B cell (primary cell): ENCODE data around the gene RAE1. TPM values are rescaled to one million over a fixed set of nuclear protein-coding genes. Genes with fewer than 3 reads are reported as not detected.

ENCODE experiments used
- ATAC-seq: fragments of 200-7000 bp; cut with Tn5 transposase; one replicate; pipeline ENCODE4 v1.10.0; 2021; ENCODE audit warnings: low read depth, mild to moderate bottlenecking, moderate number of reproducible peaks, moderate library complexity
- CTCF ChIA-PET: fragments of 350-600 bp; sonication (Branson Sonifier 250); formaldehyde crosslinking; loops from one replicate; lab custom pipeline; 2021; ENCODE audit warnings: antibody characterized with exemption, inconsistent platforms; lab: Charles Lee
- POLR2A ChIA-PET: fragments of 350-600 bp; sonication (Branson Sonifier 250); formaldehyde crosslinking; loops from one replicate; lab custom pipeline; 2021; ENCODE audit warnings: antibody characterized with exemption; lab: Charles Lee
- DNase-seq: peaks from one replicate; pipeline ENCODE4 v3.0.0; 2013
- H2AFZ ChIP-seq: 2 replicates; pipeline ENCODE4 v1.6.1; 2012; ENCODE audit warnings: mild to moderate bottlenecking, low read depth, low read length; ENCODE audit not compliant: insufficient read depth, poor library complexity, severe bottlenecking
- H3K27ac ChIP-seq, 2 donors: 1 replicate in 1 of 2; 2 replicates in 1 of 2; pipeline ENCODE4 v1.5.1; 2012 to 2013; ENCODE audit warnings: low read length in 2 of 2, mild to moderate bottlenecking in 2 of 2, moderate library complexity in 1 of 2
- H3K27me3 ChIP-seq, 4 experiments: fragments of 200-600 bp in 1 of 4; sonication (generic) in 1 of 4; replicated peaks in 1 of 4; 1 replicate in 2 of 4; 2 replicates in 2 of 4; pipeline versions ENCODE4 v1.6.1 to v1.7.0; 2013 to 2016; ENCODE audit warnings: low read length in 3 of 4, mild to moderate bottlenecking in 2 of 4, mixed read lengths in 1 of 4, moderate library complexity in 1 of 4; ENCODE audit not compliant: insufficient read depth in 4 of 4, control insufficient read depth in 3 of 4; ENCODE audit errors: control extremely low read depth in 1 of 4
- H3K36me3 ChIP-seq, 2 experiments: replicated peaks in 1 of 2; 1 replicate in 1 of 2; 2 replicates in 1 of 2; pipeline versions ENCODE4 v1.6.1 to v1.7.1; 2013; ENCODE audit warnings: low read length in 1 of 2; ENCODE audit not compliant: insufficient read depth in 2 of 2, control insufficient read depth in 1 of 2; ENCODE audit errors: control extremely low read depth in 1 of 2, extremely low read depth in 1 of 2
- H3K4me1 ChIP-seq, 2 donors: fragments of 200-600 bp in 1 of 2; sonication (generic) in 1 of 2; 1 replicate in 1 of 2; 2 replicates in 1 of 2; pipeline versions ENCODE4 v1.5.1 to v1.6.1; 2013 to 2017; ENCODE audit warnings: low read length in 2 of 2; ENCODE audit not compliant: control insufficient read depth in 2 of 2, insufficient read depth in 2 of 2
- H3K4me2 ChIP-seq: replicated peaks from 2 replicates; pipeline ENCODE3; 2012; ENCODE audit warnings: mild to moderate bottlenecking, low read depth, low read length; ENCODE audit not compliant: poor library complexity, severe bottlenecking
- H3K4me3 ChIP-seq, 5 experiments: fragments of 200-600 bp in 1 of 5; sonication (generic) in 1 of 5; 1 replicate in 3 of 5; 2 replicates in 2 of 5; pipeline versions ENCODE4 v1.5.1 to v1.7.0; 2011 to 2016; ENCODE audit warnings: low read length in 4 of 5, mild to moderate bottlenecking in 4 of 5, low read depth in 2 of 5, control low read depth in 1 of 5, moderate library complexity in 1 of 5; ENCODE audit not compliant: insufficient read depth in 1 of 5; ENCODE audit errors: control extremely low read depth in 1 of 5, extremely low read depth in 1 of 5
- H3K79me2 ChIP-seq: fragments of 200-600 bp; sonication (generic); one replicate; pipeline ENCODE4 v1.6.0; 2016; ENCODE audit warnings: low read length; ENCODE audit not compliant: control insufficient read depth, insufficient read depth
- H3K9ac ChIP-seq: fragments of 200-600 bp; sonication (generic); 2 replicates; pipeline ENCODE4 v1.6.1; 2017; ENCODE audit warnings: mild to moderate bottlenecking, low read length, moderate library complexity
- H3K9me3 ChIP-seq, 3 donors: one replicate each; pipeline versions ENCODE4 v1.6.1 to v1.7.1; 2013; ENCODE audit warnings: low read length in 2 of 3; ENCODE audit not compliant: control insufficient read depth in 2 of 3, insufficient read depth in 1 of 3; ENCODE audit errors: control extremely low read depth in 1 of 3
- H4K20me1 ChIP-seq: 2 replicates; pipeline ENCODE4 v1.6.0; 2012; ENCODE audit warnings: mild to moderate bottlenecking, low read length; ENCODE audit not compliant: insufficient read depth, control insufficient read depth, poor library complexity, severe bottlenecking
- H3K27ac Mint-ChIP-seq: one replicate; pipeline ENCODE4 v1.8.0; 2021; ENCODE audit warnings: mixed read lengths
- H3K27me3 Mint-ChIP-seq: one replicate; pipeline ENCODE4 v1.8.0; 2021; ENCODE audit warnings: mixed read lengths
- H3K4me1 Mint-ChIP-seq: one replicate; pipeline ENCODE4 v1.8.0; 2021; ENCODE audit warnings: mixed read lengths
- H3K4me3 Mint-ChIP-seq: one replicate; pipeline ENCODE4 v1.8.0; 2021; ENCODE audit warnings: mixed read lengths
- H3K9me3 Mint-ChIP-seq: one replicate; pipeline ENCODE4 v1.8.0; 2022; ENCODE audit warnings: mixed read lengths; ENCODE audit not compliant: insufficient read depth
- EZH2 ChIP-seq: IDR thresholded peaks from 2 replicates; pipeline ENCODE4 v1.6.1; 2012; ENCODE audit warnings: borderline replicate concordance, low read depth, mild to moderate bottlenecking, moderate library complexity, low read length; ENCODE audit not compliant: insufficient read depth, poor library complexity, severe bottlenecking
- WGBS: methylation state at CpG from one replicate; pipeline ENCODE4 v1.1.5; 2013; ENCODE audit warnings: missing lambda C conversion rate; ENCODE audit not compliant: insufficient coverage; 5-methylcytosine and 5-hydroxymethylcytosine counted together
- intact Hi-C: fragments of 100-400 bp; cut with micrococcal nuclease; formaldehyde crosslinking; loops from one replicate; pipeline ENCODE4 v1.10.0; 2022
- polyA plus RNA-seq: library from polyadenylated mRNA; depleted of rRNA; stranded (reverse); fragments of >200 nt; gene quantifications from 2 replicates; pipeline ENCODE4 v1.2.3, GENCODE V29; 2012
- total RNA-seq, 2 donors: library from RNA; stranded (reverse); fragments of 120-200 nt in 1 of 2; gene quantifications; 1 replicate in 1 of 2; 2 replicates in 1 of 2; pipeline versions ENCODE4 v1.2.3 to v1.2.4, GENCODE V29; 2013 to 2022
- TF ChIP-seq, protein P1 (sequence below): fragments of 200-600 bp; IDR thresholded peaks from one replicate; pipeline ENCODE4 v1.8.0; 2022; ENCODE audit warnings: antibody characterized with exemption, mild to moderate bottlenecking

Gene RAE1
- total and polyA plus RNA-seq, 2 donors (not counting 1 experiment from before 2014, with no cell fraction given): 32.6 to 33.3 TPM

DNA sequence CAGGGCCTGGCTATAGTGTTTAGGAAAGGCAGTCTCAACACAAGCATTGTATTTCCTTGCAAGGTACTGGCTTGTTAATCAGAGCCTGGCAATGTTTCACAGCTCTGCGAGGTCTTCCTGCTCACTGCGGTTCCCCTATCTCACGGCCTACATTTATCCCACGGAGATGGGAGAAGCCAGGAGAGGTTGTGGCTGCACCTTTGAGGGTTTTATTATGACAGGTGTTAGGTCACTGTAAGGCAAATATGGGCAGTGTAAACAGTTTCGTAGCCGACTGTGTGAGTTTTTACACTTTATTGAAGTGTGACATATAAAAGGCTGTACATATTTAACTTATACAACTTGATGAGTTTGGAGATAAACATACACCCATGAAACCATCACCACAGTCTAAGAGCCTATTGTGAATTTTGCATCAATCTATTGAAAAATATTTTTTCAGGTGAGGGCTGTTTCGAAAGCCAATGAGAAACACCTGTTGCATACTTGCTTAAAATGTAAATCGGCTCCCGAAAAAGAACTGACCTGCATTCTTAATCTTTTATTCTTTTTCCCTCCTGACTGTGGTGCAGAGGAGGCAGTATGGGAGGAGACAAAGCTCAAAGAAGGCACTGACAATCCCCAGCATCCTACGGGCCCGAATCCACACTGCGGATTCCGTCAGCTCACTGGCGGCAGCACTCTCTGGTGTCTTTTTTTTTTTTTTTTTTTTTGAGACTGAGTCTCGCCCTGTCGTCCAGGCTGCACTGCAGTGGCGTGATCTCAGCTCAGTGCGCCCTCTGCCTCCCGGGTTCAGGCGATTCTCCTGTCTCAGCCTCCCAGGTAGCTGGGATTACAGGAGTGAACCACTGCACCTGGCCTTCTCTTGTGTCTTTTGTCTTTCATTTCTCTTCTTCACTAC, 32.6 kb downstream of the RAE1 start:
- TF ChIP-seq, protein P1, sequence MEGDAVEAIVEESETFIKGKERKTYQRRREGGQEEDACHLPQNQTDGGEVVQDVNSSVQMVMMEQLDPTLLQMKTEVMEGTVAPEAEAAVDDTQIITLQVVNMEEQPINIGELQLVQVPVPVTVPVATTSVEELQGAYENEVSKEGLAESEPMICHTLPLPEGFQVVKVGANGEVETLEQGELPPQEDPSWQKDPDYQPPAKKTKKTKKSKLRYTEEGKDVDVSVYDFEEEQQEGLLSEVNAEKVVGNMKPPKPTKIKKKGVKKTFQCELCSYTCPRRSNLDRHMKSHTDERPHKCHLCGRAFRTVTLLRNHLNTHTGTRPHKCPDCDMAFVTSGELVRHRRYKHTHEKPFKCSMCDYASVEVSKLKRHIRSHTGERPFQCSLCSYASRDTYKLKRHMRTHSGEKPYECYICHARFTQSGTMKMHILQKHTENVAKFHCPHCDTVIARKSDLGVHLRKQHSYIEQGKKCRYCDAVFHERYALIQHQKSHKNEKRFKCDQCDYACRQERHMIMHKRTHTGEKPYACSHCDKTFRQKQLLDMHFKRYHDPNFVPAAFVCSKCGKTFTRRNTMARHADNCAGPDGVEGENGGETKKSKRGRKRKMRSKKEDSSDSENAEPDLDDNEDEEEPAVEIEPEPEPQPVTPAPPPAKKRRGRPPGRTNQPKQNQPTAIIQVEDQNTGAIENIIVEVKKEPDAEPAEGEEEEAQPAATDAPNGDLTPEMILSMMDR: no peak
- TF ChIP-seq EZH2: no peak
- intact Hi-C loops: loop anchor here (10.0 kb wide), 1 partner anchor 51 kb away; no protein-coding TSS in a partner anchor
- Mint-ChIP-seq H3K4me3 (no peak overlapping the region), H3K27ac (peak overlapping the region; percentile 10), H3K27me3 (no peaks in the 10 kb centered on the region), H3K9me3 (no peaks in the 10 kb centered on the region), H3K4me1 (peaks cover 13% of the 10 kb centered on the region)
- H3K36me3 ChIP-seq: peaks cover 0 to 20% of the 10 kb centered on the region in 2 experiments
- no peak overlapping the region for H3K9ac ChIP-seq
- peaks cover 2 to 8% of the 10 kb centered on the region in 2 donors for H3K4me1 ChIP-seq
- H3K27me3 ChIP-seq: no peaks in the 10 kb centered on the region
- ATAC-seq: no peak
- no peaks in the 10 kb centered on the region for H3K9me3 ChIP-seq
- H4K20me1 ChIP-seq: no peaks in the 10 kb centered on the region
- ChIA-PET CTCF (interaction anchor here (0.7 to 8.1 kb wide), 12 partner anchors 9 to 211 kb away, joined by 3 to 69 read pairs (median 4); no protein-coding TSS in a partner anchor), POLR2A (interaction anchor here (1.2 to 1.5 kb wide), 2 partner anchors 9 to 93 kb away, joined by 6 to 8 read pairs; no protein-coding TSS in a partner anchor)
- H3K4me3 ChIP-seq: no peak overlapping the region
- no peak overlapping the region for H3K27ac ChIP-seq
- 97% methylated on average over 9 of the region's 20 CpGs for WGBS
- no peak overlapping the region for H2AFZ ChIP-seq
- no peak for DNase-seq
- H3K4me2 ChIP-seq: no peak overlapping the region
- no peaks in the 10 kb centered on the region for H3K79me2 ChIP-seq

GRCh38 chr20:57384486-57384885, 33.4 kb downstream of the RAE1 start:
- 95% methylated on average over 8 of the region's 8 CpGs for WGBS
- no peak overlapping the region for H3K4me3 ChIP-seq
- H2AFZ ChIP-seq: no peak overlapping the region
- H3K4me2 ChIP-seq: no peak overlapping the region
- no peaks in the 10 kb centered on the region for H4K20me1 ChIP-seq
- Mint-ChIP-seq H3K27ac (peak overlapping the region; percentile 46), H3K27me3 (no peaks in the 10 kb centered on the region), H3K4me3 (no peak overlapping the region), H3K4me1 (peaks cover 17% of the 10 kb centered on the region), H3K9me3 (no peaks in the 10 kb centered on the region)
- no peaks in the 10 kb centered on the region for H3K27me3 ChIP-seq
- H3K9ac ChIP-seq: no peak overlapping the region
- ChIA-PET CTCF (interaction anchor here (0.9 to 8.1 kb wide), 8 partner anchors 8 to 114 kb away, joined by 3 to 69 read pairs (median 4); no protein-coding TSS in a partner anchor), POLR2A (no interaction called here)
- no peak overlapping the region for H3K27ac ChIP-seq
- no peak for DNase-seq
- no peak for ATAC-seq
- H3K4me1 ChIP-seq: peaks cover 8 to 15% of the 10 kb centered on the region in 2 donors
- no peak for TF ChIP-seq EZH2
- TF ChIP-seq, protein P1: no peak
- intact Hi-C loops: loop anchor here (10.0 kb wide), 1 partner anchor 50 kb away; no protein-coding TSS in a partner anchor
- H3K79me2 ChIP-seq: no peaks in the 10 kb centered on the region
- no peaks in the 10 kb centered on the region for H3K9me3 ChIP-seq
- H3K36me3 ChIP-seq: peaks cover 0 to 16% of the 10 kb centered on the region in 2 experiments
